Middle frontal gyrus (tissue), 1 donor: ENCODE results near the gene F7.
"Not testable (repeated sequence)": the region's sequence is repeated elsewhere in the genome, so short reads cannot be mapped to it uniquely, and the experiment has no call there.

Experiments used
- DNase-seq: peaks from one replicate; pipeline ENCODE4 v3.0.0-alpha.2; 2015; ENCODE audit warnings: low spot score; ENCODE audit errors: extremely low spot score

Gene F7

DNA sequence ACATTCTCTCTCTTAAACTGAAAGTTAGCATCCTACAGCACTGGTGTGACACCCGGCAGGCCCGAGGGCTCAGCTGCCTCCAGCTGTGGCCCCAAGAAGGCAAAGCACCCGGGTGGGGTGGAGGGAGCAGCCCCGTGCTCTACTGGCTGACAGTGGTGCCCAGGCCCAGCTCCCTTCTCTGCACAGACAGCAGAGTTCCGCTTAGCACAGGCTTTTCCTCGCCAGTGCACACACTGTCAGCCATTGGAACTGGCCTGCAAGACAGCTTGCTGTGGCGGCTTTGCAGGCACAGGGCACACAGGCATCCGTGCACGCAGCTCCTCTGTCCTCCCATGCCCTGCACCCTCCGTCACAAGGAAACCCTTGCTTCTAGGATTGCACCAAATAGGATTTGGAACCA is 3.3 kb upstream of the F7 start:
- not testable (repeated sequence) for DNase-seq

DNA sequence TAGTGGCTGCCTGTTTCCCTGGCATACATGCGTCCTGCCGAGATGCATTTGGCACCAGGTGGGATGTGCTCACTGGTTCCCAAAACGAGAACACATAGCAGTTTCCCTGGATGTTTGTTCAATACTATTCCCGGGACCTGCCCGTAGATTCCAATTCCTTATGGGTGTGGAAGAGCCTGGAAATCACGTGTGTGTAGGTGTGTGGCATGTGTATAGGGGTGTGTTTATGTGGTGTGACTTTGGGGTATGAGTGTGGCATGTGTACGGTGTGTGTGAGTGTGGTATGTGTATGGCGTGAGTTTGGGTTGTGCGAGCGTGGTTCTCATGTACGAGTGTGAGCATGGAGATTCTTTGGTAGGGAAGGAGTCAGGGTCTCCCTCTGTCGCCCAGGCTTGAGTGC is 2.9 kb upstream of the F7 start:
- DNase-seq, result no peak

DNA sequence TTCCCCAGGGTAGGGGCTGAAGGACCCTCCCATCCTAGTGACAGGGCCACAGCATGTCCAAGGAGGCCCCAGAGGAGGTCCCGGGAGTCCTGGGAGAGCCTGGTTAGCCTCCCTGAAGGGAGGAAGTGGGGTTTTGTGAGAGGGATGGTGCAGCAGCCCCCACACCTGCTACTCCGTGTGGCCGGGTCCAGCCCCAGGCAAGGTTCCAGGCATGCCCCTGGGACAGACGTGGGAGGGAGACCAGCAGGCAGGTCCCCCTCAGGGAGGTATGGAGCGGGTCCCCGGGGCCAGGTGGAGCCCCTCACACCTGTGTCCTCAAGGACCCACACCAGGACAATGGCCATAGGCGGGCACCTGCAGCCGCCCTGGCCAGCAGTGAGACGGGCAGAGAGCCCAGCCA is 1.9 kb upstream of the F7 start:
- DNase-seq, result no peak

DNA sequence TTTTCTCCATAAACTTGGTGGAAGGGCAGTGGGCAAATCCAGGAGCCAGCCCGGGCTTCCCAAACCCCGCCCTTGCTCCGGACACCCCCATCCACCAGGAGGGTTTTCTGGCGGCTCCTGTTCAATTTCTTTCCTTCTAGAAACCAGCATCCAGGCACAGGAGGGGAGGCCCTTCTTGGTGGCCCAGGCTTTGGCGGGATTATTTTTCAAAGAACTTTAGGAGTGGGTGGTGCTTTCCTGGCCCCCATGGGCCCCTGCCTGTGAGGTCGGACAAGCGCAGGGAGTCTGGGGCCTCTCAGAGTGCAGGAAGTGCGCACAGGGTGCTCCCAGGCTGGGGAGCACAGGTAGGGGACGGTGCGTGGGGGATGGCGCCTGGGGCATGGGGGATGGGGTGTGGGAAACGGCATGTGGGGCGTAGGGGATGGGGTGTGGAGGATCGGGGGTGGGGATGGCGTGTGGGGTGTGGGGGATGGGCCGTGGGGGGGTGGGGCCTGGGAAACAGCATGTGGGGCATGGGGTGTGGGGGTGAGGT is 396 bp downstream of the F7 start:
- no peak for DNase-seq

DNA sequence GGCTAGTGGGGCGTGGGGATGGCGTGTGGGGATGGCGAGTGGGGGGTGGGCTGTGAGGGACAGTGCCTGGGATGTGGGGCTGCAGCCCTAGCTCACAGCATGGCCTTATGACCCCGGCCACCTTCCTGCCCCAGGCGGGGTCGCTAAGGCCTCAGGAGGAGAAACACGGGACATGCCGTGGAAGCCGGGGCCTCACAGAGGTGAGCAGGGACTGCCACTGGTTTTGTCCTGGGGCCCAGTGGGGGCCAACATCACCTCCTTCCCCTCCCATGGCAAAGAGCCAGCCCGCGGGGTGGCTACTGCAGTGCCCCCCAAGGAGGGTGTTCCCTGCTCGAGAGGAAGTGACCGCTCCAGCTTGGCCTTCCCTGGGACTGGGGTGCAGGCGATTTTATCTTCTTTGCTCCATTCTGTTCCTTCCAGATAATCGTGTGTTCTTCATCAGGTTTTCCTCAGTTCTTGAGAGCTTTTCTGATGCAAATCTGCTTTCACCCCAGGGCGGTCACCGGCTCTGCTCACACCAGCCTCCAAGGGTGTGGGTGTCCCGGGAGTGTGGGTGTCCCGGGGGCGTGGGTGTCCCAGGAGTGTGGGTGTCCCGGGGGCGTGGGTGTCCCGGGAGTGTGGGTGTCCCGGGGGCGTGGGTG is 1.2 kb downstream of the F7 start:
- no peak for DNase-seq

DNA sequence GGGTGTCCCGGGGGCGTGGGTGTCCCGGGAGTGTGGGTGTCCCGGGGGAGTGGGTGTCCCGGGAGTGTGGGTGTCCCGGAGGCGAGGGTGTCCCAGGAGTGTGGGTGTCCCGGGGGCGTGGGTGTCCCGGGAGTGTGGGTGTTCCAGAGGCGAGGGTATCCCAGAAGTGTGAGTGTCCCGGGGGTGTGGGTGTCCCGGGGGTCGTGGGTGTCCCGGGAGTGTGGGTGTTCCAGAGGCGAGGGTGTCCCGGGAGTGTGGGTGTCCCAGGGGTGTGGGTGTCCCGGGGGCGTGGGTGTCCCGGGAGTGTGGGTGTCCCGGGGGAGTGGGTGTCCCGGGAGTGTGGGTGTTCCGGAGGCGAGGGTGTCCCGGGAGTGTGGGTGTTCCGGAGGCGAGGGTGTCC is 2.9 kb downstream of the F7 start:
- not testable (repeated sequence) for DNase-seq

DNA sequence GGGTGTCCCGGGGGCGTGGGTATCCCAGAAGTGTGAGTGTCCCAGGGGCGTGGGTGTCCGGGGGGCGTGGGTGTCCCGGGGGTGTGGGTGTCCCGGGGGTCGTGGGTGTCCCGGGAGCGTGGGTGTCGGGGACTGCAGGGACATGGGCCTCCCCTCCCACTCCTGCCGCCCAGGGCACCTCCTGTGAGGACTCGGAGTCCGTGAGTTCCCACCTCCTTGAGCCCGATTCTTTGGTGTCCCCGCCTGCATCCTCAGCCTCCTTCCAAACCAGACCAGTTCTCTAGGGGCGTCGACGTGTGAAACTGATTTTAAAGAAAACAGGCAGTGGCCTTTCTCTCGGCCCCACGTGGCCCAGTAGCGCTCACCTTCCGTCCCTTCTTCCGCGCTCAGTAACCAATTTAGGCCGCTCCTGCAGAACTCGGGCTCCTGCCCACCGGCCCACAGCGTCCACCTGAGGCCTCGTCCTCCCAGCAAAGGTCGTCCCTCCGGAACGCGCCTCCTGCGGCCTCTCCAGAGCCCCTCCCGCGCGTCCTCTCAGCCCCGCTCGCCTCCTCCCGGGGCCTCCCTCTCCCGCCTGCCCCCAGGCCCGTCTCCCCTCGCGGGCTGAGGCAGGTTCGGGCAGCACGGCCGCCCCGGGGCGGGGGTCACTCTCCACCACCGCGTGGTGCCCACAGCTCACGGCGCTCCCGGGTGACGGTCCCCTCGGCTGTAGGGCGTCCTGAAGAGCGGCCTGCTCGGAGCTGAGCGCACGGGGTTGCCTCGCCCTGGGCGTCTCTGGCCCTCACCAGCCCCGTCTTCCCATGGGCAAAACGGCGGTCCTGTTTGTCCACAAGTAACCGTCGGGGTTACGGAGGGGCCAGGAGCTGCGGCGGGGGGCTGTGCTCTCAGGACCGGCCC is 3.8 kb downstream of the F7 start:
- DNase-seq, result no peak

DNA sequence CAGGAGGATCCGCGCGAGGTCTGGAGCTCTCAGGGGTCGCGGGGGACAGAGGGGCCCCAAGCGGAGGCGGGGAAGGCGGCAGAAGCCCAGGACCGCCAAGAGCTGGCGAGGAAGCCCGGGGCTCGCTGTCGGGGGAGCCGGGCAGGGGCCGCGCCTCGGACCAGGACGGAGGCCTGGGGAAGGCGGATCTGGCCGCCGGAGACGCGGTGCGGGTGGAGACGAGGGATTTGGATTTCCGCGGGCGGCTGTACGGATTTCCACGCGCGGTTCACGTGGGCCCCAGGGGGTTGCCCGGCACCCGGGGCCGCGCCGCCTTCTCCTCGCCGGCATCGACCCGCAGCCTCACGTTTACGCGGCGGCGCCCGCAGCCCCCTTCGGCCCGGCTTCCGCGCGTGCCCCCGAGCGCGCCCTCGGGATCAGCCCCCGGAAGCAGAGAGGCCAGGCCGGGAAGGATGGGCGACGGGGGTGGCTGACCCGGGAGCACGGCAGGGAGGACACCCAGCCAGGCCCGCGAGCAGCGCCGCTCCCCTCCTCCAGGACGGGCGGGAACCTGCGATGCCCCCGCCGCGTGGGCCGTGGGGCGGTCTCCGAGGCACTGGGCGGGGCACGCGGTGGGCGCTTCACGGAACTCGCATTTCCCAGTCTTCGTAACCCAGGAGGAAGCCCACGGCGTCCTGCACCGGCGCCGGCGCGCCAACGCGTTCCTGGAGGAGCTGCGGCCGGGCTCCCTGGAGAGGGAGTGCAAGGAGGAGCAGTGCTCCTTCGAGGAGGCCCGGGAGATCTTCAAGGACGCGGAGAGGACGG is 4.7 kb downstream of the F7 start:
- DNase-seq, result no peak

DNA sequence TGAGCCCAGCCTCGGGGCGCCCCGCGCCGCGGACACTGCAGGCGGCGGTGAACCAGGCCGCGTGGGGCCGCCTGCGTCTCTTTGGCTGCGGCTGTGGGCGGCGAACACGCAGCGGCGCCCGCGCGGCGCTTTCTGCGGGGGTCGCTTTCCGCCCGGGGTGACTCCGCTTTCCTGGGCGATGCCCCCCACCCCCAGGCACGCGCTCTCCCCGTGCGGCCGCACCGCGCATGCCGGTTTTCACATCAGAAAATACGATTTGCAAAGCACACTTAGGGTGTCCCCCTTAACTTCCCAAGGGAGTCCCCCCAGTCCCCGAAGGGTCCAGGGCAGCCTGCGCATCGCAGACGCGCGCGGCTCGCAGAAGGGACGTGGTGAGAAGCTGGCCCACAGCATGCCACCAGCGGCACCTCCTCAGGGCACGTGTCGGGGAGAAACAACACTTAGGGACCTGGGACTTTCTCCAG is 5.3 kb downstream of the F7 start:
- DNase-seq, result no peak

DNA sequence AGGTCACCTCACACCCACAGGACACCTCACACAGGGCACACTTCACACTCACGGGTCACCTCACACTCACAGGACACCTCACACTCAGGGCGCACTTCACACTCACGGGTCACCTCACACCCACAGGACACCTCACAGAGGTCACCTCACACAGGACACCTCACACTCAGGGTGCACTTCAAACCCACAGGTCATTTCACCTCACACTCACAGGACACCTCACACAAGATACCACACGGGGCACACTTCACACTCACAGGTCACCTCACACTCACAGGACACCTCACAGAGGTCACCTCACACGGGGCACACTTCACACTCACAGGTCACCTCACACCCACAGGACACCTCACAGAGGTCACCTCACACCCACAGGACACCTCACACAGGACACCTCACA is 6.2 kb downstream of the F7 start:
- not testable (repeated sequence) for DNase-seq

DNA sequence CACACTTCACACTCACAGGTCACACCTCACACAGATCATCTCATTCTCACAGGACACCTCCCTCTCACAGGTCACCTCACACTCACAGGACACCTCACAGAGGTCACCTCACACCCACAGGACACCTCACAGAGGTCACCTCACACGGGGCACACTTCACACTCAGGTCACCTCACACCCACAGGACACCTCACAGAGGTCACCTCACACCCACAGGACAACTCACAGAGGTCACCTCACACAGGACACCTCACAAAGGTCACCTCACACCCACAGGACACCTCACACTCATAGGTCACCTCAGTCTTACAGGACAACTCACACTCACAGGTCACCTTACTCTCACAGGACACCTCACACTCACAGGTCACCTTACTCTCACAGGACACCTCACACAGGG is 6.9 kb downstream of the F7 start:
- DNase-seq, result not testable (repeated sequence)

DNA sequence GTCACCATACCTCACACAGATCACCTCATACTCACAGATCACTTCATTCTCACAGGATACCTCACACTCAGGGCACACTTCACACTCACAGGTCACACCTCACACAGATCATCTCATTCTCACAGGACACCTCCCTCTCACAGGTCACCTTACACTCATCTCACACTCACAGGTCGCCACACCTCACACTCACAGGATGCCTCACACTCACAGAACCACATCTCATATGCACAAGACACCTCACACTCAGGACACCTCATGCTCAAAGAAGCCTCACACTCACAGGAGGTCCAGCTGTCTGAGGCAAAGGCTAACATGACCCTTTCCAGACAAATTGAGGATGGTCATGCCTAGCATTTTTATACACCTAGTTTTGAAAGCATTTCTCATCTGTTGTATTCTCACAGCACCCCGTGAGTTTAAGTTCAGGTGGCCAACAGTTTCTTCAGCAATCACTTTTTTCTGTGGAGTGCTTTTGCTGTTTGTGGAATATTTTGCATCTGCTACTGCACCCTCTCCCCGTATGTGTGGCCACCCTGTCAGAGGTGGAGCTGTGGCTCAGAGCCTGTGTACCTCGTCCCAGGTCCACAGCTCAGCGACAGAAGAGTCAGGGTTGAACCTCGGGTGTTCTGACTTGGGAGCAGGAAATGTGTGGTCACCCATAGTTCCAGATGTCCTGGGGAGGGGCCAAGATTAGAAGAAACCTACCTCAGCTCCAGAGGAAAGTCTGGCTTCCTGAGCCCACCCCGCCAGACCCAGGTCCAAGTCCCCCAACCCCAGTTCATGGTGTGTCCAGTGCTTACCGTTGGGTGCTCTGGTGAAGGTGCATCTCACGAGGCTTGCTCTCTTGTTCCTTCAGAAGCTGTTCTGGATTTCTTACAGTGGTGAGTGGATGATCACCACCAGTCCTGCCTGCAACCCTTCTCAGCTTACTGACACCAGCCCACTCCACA is 7.6 kb downstream of the F7 start:
- no peak for DNase-seq

DNA sequence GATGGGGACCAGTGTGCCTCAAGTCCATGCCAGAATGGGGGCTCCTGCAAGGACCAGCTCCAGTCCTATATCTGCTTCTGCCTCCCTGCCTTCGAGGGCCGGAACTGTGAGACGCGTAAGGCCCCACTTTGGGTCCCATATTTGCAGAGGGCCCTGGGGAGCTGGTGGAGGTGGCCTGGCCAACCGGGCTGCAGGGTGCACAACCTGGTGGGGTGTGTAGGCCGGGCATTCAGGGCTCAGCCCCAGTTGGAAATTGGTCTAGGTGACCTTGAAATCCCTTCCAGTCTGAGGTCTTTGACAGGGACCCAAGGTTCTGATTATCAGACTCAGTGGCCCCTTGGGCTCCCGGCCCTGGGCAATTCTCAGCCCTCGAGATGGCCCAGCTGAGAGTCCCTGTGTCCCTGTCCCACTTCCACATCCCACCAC is 8.3 kb downstream of the F7 start:
- DNase-seq, result no peak

DNA sequence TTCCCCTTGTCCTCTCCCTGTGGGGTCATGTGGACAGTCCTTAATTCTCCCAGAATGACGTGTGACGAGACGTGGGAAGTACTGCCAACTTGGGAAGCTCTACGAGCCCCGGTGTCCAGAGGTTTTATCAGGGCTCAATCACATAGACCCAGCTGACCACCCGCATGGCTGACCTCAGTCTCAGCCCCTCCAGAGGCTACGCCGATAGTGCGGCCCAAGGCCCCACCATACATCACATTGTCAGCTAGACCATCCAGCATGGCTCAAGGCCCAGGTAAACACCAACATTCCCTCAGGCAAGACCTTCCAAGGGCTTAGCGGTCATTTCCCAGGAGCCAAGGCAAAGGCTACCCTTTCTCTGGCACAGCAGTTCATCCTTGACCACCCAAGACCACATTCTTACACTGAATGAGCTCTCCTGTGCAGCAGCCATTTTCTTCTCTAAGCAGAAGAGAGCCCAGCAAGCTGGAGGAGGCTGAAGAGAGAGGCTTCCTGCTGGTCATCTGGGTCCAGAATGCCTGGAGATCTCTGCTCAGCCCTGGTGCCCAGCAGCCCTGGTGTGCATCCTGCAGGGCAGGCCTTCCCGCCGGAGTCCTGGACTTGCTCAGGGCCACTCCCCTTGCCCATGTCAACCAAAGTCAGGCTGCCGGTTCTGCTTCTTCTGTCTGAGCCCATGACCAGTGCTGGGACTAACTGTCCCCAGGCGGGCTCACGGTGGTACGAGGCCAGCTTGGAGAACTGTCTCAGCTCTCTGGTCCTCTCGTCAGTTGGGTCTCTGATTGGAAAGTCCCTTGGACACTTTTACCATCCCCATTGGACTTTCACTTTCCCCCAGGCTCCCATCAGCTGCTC is 9.1 kb downstream of the F7 start:
- DNase-seq, result no peak

DNA sequence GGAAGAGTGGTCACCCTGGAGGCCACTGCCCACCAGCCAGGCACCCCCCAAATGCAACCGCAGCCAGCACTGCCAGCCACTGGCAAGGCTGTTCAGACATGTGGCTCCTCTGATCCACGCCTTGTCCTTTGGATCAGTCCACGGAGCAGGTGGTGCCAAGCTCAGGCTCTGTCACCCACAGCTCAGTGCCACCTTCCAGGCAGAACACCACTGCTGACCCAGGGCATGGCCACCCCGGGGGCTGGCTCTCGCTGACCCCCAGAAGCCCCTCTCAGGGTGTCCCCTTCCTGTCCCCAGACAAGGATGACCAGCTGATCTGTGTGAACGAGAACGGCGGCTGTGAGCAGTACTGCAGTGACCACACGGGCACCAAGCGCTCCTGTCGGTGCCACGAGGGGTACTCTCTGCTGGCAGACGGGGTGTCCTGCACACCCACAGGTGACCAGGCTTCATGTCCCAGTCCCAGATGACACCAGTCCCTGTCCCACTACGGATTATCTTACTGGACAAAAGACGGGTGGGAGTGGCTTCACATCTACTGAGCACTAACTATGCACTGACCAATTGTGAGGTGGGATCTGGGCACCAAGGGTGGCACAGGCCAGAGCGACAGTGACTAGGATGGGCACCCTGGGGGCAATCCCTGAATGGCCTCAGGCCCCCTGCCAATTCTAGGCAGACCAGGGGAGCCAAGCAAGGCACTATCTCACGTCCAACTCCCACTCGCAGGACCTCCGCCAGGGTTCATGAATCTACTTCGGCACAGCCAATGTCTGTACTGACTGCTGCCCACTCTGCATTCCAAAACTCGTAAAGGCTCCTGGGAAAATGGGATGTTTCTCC is 10.0 kb downstream of the F7 start:
- no peak for DNase-seq

DNA sequence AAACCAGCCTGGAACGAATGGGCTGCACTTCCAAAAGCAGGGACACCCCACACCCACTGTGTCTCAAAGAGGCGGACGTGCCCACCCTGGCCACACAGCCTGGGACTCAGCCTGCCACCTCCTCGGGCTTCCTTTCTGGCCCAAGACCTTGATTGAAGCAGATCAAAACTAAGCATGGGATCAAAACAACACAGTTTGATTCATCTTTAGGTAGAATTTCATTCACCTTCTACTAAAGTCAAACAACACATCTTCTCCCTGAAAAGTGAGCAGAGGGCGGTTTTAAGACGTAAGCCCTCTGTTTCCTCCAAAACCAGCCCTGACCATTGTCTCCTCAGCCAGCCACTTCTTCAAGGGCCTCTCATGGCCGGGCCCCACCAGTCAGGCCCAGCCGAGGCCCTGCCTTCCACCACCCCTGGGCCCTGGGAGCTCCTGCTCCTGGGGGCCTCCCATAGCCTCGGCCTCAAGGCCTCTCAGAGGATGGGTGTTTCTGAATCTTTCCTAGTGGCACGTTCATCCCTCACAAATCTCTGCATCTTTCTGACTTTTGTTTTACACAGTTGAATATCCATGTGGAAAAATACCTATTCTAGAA is 10.7 kb downstream of the F7 start:
- no peak for DNase-seq

DNA sequence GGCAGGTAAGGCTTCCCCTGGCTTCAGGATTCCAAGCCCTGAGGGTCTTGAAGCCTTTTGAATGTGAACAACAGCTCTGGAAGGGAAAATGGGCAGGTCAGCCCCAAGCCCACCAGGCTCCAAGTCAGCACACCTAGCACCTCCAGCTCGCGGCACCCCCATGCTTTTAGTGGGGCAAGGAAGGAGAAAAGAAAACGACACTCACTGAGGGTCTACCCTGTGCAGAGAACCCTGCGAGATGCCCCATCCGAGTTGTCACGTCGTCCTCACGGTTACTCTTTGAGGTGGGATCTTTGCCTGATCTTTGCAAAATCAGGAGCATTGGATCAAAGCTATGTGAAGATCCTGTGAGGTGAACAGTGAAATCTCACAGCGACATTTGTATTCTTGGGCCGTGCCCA is 11.3 kb downstream of the F7 start:
- DNase-seq, result no peak

DNA sequence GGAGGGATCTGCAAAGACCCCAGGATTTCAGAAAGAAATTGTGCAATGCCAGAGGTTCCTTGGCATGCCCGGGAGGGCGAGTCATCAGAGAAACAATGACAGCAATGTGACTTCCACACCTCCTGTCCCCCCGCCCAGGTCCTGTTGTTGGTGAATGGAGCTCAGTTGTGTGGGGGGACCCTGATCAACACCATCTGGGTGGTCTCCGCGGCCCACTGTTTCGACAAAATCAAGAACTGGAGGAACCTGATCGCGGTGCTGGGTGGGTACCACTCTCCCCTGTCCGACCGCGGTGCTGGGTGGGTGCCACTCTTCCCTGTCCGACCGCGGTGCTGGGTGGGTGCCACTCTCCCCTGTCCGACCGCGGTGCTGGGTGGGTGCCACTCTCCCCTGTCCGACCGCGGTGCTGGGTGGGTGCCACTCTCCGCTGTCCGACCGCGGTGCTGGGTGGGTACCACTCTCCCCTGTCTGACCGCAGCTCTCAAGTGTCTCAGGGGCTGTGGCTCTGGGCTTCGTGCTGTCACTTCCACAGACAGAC is 11.8 kb downstream of the F7 start:
- DNase-seq, result no peak
